ENCODE measurements around the gene ZNF883. TPM values are rescaled to one million over a fixed set of nuclear protein-coding genes. Genes with fewer than 3 reads are reported as not detected.
"Not testable (repeated sequence)": the region's sequence is repeated elsewhere in the genome, so short reads cannot be mapped to it uniquely, and the experiment has no call there.

ZNF883 gene
- total RNA-seq, result 1 to 10 TPM in 1 of 3 donors, under 1 TPM in 2; 0.38 to 1.1 (median 0.55) TPM
- long read RNA-seq, donor 1, partial matches to known transcripts, result 0 of 1 reads
- long read RNA-seq, donor 1, other reads (novel, unspliced or antisense), result 0 of 1 reads
- long read RNA-seq, donor 2, result 0 reads

- no peaks in the 10 kb centered on the region for H3K36me3 ChIP-seq (ENCODE audit: low read depth)
- no peaks in the 10 kb centered on the region for H3K4me1 ChIP-seq (ENCODE audit: low read depth)
- no peaks in the 10 kb centered on the region for H3K9me3 ChIP-seq
- DNase-seq (peak; percentile 38 to 58 (median 48)), ATAC-seq (peak; percentile 38)
- no peak for TF ChIP-seq CTCF (IDR thresholded peaks at IDR 0.05)
- intact Hi-C loops (cut with DNase I, micrococcal nuclease), result no loop called here
- no peak within 1 kb of the TSS for H3K4me3 ChIP-seq
These were observed at the start of gene ZNF883 for GRCh38 chr9:113011911-113012381. Gene ZNF883 (minus strand): TSS chr9:113012192.

GRCh38 chr9:113061072-113061850, 49.3 kb upstream of the ZNF883 start:
- intact Hi-C loops (cut with DNase I, micrococcal nuclease); H3K36me3 ChIP-seq (ENCODE audit: low read depth); ATAC-seq; H3K4me1 ChIP-seq (ENCODE audit: low read depth); H3K4me3 ChIP-seq: not testable (repeated sequence)
- peak in 2 of 3 donors; percentile 37 to 43 for DNase-seq
- H3K9me3 ChIP-seq, result peaks cover 24% of the 10 kb centered on the region

- H3K36me3 ChIP-seq (ENCODE audit: low read depth); H3K4me1 ChIP-seq (ENCODE audit: low read depth); intact Hi-C loops (cut with DNase I, micrococcal nuclease); H3K4me3 ChIP-seq; ATAC-seq: not testable (repeated sequence)
- H3K9me3 ChIP-seq, result peaks cover 29% of the 10 kb centered on the region
- peak in 2 of 3 donors; percentile 31 for DNase-seq
These were observed 47.7 kb upstream of the ZNF883 start for GRCh38 chr9:113059581-113060284.

- DNase-seq (no peak), ATAC-seq (no peak)
- no peak for TF ChIP-seq CTCF (IDR thresholded peaks at IDR 0.05)
- intact Hi-C loops (cut with DNase I, micrococcal nuclease), result no loop called here
- no peaks in the 10 kb centered on the region for H3K36me3 ChIP-seq (ENCODE audit: low read depth)
- peaks cover 3% of the 10 kb centered on the region for H3K4me1 ChIP-seq (ENCODE audit: low read depth)
- H3K4me3 ChIP-seq, result no peak overlapping the region
- peaks cover 45% of the 10 kb centered on the region for H3K9me3 ChIP-seq
These were observed 45.2 kb upstream of the ZNF883 start for GRCh38 chr9:113057193-113057592.

GRCh38 chr9:113056191-113057106, 44.5 kb upstream of the ZNF883 start, which contains the start of gene ZFP37:
Gene ZFP37 (minus strand): TSS chr9:113056724. CDS start chr9:113056688, 36 bp downstream.
- H3K4me3 ChIP-seq, result peak within 1 kb of the TSS; percentile 34
- no peaks in the 10 kb centered on the region for H3K36me3 ChIP-seq (ENCODE audit: low read depth)
- DNase-seq (peak; percentile 86 to 90 (median 89)), ATAC-seq (peak; percentile 100)
- intact Hi-C loops (cut with DNase I, micrococcal nuclease), result no loop called here
- TF ChIP-seq CTCF (IDR thresholded peaks at IDR 0.05), result no peak
- H3K4me1 ChIP-seq (ENCODE audit: low read depth), result peaks cover 3% of the 10 kb centered on the region
- peaks cover 46% of the 10 kb centered on the region for H3K9me3 ChIP-seq
